GM19438 (cell line): ENCODE data around the gene DROSHA.

Source experiments
- ATAC-seq: cut with Tn5 transposase; IDR thresholded peaks from one replicate; pipeline ENCODE4 v1.9.1; 2021; ENCODE audit warnings: low read depth; ENCODE audit not compliant: unreplicated experiment

The DROSHA gene

GRCh38 chr5:31355337-31355736 is 176.6 kb downstream of the DROSHA start:
- ATAC-seq: no peak
